ENCODE data around the gene PHF19. TPM values are rescaled to one million over a fixed set of nuclear protein-coding genes. Genes with fewer than 3 reads are reported as not detected.

The PHF19 gene
- total RNA-seq, 1 experiment from 2014 or later: 76.3 TPM

GRCh38 chr9:120879446-120879845 lies 2.5 kb upstream of the PHF19 start:
- H3K27me3 ChIP-seq (replicated peaks; ENCODE audit: control insufficient read depth, insufficient read depth, low read length): no peaks in the 10 kb centered on the region
- peaks cover 24% of the 10 kb centered on the region for H3K4me1 ChIP-seq
- POLR2A ChIA-PET: no interaction called here
- BruUV-seq (replicated peaks): no TSS peak
- Mint-ChIP-seq H3K27ac (ENCODE audit: unreplicated experiment) (no peak overlapping the region), H3K4me1 (ENCODE audit: low read depth, unreplicated experiment) (peaks cover 29% of the 10 kb centered on the region), H3K4me3 (ENCODE audit: unreplicated experiment) (no peak overlapping the region), H3K36me3 (ENCODE audit: insufficient read depth, unreplicated experiment) (peaks cover 11% of the 10 kb centered on the region), H3K9me3 (ENCODE audit: unreplicated experiment) (no peaks in the 10 kb centered on the region), H3K27me3 (ENCODE audit: insufficient read depth, unreplicated experiment) (peaks cover 2% of the 10 kb centered on the region)
- no peaks in the 10 kb centered on the region for H3K36me3 ChIP-seq (ENCODE audit: control insufficient read depth, insufficient read depth, low read length)
- TF ChIP-seq, protein P1, sequence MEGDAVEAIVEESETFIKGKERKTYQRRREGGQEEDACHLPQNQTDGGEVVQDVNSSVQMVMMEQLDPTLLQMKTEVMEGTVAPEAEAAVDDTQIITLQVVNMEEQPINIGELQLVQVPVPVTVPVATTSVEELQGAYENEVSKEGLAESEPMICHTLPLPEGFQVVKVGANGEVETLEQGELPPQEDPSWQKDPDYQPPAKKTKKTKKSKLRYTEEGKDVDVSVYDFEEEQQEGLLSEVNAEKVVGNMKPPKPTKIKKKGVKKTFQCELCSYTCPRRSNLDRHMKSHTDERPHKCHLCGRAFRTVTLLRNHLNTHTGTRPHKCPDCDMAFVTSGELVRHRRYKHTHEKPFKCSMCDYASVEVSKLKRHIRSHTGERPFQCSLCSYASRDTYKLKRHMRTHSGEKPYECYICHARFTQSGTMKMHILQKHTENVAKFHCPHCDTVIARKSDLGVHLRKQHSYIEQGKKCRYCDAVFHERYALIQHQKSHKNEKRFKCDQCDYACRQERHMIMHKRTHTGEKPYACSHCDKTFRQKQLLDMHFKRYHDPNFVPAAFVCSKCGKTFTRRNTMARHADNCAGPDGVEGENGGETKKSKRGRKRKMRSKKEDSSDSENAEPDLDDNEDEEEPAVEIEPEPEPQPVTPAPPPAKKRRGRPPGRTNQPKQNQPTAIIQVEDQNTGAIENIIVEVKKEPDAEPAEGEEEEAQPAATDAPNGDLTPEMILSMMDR (IDR thresholded peaks at IDR 0.05; ENCODE audit: insufficient read depth in 1 of 2, low read depth in 1 of 2, low read length in 1 of 2, severe bottlenecking in 1 of 2, unreplicated experiment in 1 of 2): no peak
- no peaks in the 10 kb centered on the region for H3K9me3 ChIP-seq
- no peak for DNase-seq
- intact Hi-C loops (cut with micrococcal nuclease; ENCODE audit: unreplicated experiment): no loop called here
- CTCF ChIA-PET: no interaction called here
- no peak overlapping the region for H3K4me3 ChIP-seq (ENCODE audit: low read depth, low read length)

DNA sequence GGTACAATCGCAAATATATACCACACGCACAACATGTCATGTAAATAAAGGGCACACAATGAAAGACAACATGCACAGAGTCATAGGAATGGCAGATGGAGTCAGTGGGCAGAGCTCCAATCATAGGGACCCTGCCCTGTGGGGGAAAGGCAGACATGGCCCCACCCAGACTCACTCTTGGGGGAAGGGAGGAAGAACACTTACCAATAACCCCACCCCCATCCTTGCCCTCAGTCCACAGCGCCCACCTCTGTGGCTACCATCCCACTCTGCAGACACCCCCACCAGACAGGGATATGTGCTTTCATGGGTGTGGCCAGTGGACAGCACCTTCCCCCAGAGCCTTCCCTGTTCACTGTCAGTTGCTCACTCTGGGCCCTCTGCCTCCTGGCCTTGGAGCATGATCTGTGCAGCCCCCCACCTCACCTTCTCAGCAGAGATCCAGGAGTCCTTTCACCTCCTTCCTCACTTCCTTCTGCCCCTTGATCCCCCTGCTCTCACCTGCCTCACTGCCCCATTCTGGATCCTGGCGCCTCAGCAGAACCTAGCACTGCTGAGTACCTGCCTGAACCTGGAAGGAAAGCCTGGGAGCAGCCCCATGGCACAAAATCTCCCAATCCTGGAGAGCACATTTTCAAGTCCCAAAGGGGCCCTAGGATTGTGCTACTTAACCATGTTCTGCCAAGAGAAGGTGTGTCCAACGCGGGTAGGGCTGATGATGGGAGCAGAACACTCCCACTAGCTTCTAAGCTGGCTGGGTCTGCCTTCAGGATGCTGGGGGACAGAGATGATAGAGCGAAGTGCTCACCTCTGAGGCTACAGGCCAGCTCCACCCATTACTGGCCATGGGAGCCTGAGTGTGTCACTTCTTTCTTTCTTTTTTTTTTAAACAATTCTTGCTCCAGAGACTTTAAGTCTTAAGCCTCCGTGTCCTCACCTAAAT lies 1.5 kb upstream of the PHF19 start:
- BruUV-seq (replicated peaks): no TSS peak
- CTCF ChIA-PET: no interaction called here
- H3K9me3 Mint-ChIP-seq (ENCODE audit: unreplicated experiment): no peaks in the 10 kb centered on the region

DNA sequence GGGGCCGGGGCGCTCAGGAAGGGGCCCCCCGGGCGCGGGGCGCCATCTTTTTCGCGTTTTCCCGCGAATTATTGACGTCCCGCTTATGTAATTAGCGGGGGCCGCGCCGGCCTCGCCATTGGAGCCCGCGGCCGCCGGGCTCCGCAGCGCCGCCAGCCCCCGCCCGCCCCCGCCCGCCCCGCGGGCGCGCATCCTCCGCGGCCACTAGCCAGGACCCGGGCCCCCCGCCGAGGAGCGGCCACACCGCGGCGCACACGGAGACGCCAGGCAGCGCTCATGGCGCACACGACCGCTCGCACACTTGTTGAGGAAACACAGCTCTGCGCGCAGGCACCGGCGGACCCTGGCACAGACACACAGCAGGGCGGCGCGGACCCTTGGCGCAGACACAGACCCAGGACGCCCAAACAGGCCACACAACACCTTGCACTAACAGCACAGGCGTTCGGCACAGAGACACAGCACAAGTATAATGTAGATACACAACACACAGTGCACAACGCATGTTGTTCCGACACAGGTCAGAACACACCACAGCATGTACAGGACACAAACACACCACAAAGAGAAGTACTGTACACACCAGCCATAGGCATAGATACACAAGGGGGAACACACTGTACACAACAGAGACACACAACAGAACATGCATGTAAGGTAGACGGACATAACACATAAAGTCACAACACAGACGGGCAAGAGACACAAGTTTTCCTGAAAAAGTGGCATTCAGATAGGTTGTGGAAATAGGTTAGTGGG lies 467 bp upstream of the PHF19 start:
- Mint-ChIP-seq H3K4me3 (ENCODE audit: unreplicated experiment) (peak overlapping the region; percentile 86), H3K9me3 (ENCODE audit: unreplicated experiment) (no peaks in the 10 kb centered on the region), H3K27ac (ENCODE audit: unreplicated experiment) (peak overlapping the region; percentile 67), H3K36me3 (ENCODE audit: insufficient read depth, unreplicated experiment) (peaks cover 26% of the 10 kb centered on the region), H3K27me3 (ENCODE audit: insufficient read depth, unreplicated experiment) (peaks cover 2% of the 10 kb centered on the region), H3K4me1 (ENCODE audit: low read depth, unreplicated experiment) (peaks cover 42% of the 10 kb centered on the region)
- intact Hi-C loops (cut with micrococcal nuclease; ENCODE audit: unreplicated experiment): loop anchor here (2.0 kb wide), 1 partner anchor 59 kb away; no protein-coding TSS in a partner anchor
- TF ChIP-seq, protein P1 (IDR thresholded peaks at IDR 0.05; ENCODE audit: insufficient read depth in 1 of 2, low read depth in 1 of 2, low read length in 1 of 2, severe bottlenecking in 1 of 2, unreplicated experiment in 1 of 2): no peak
- Histone ChIP-seq H3K27me3 (replicated peaks; ENCODE audit: control insufficient read depth, insufficient read depth, low read length) (no peaks in the 10 kb centered on the region), H3K9me3 (no peaks in the 10 kb centered on the region), H3K4me3 (ENCODE audit: low read depth, low read length) (peak overlapping the region; percentile 96), H3K4me1 (peaks cover 40% of the 10 kb centered on the region), H3K36me3 (ENCODE audit: control insufficient read depth, insufficient read depth, low read length) (no peaks in the 10 kb centered on the region; the same call in 1 of the 2 replicates)
- peak; percentile 78 to 85 for DNase-seq
- BruUV-seq (replicated peaks): TSS peak; percentile 60
- ChIA-PET POLR2A (no interaction called here), CTCF (interaction anchor here (0.6 kb wide), 1 partner anchor 19 kb away, joined by 3 read pairs; no protein-coding TSS in a partner anchor)

More for the DNA sequence above, 1.5 kb upstream of the PHF19 start:
- no peak for DNase-seq
- H3K27me3 Mint-ChIP-seq (ENCODE audit: insufficient read depth, unreplicated experiment): peaks cover 2% of the 10 kb centered on the region
- H3K9me3 ChIP-seq: no peaks in the 10 kb centered on the region
- TF ChIP-seq, protein P1 (IDR thresholded peaks at IDR 0.05; ENCODE audit: insufficient read depth in 1 of 2, low read depth in 1 of 2, low read length in 1 of 2, severe bottlenecking in 1 of 2, unreplicated experiment in 1 of 2): no peak
- H3K27me3 ChIP-seq (replicated peaks; ENCODE audit: control insufficient read depth, insufficient read depth, low read length): no peaks in the 10 kb centered on the region
- H3K4me1 ChIP-seq: peaks cover 34% of the 10 kb centered on the region
- H3K4me1 Mint-ChIP-seq (ENCODE audit: low read depth, unreplicated experiment): peaks cover 36% of the 10 kb centered on the region
- intact Hi-C loops (cut with micrococcal nuclease; ENCODE audit: unreplicated experiment): no loop called here
- peak overlapping the region; percentile 67 for H3K27ac Mint-ChIP-seq (ENCODE audit: unreplicated experiment)
- peak overlapping the region; percentile 96 for H3K4me3 ChIP-seq (ENCODE audit: low read depth, low read length)
- POLR2A ChIA-PET: no interaction called here
- H3K36me3 Mint-ChIP-seq (ENCODE audit: insufficient read depth, unreplicated experiment): peaks cover 16% of the 10 kb centered on the region
- no peaks in the 10 kb centered on the region; the same call in 1 of the 2 replicates for H3K36me3 ChIP-seq (ENCODE audit: control insufficient read depth, insufficient read depth, low read length)
- peak overlapping the region; percentile 86 for H3K4me3 Mint-ChIP-seq (ENCODE audit: unreplicated experiment)

All from Caco-2 (cell line).